Measurements from ENCODE around the gene EPS8L3.

DNA sequence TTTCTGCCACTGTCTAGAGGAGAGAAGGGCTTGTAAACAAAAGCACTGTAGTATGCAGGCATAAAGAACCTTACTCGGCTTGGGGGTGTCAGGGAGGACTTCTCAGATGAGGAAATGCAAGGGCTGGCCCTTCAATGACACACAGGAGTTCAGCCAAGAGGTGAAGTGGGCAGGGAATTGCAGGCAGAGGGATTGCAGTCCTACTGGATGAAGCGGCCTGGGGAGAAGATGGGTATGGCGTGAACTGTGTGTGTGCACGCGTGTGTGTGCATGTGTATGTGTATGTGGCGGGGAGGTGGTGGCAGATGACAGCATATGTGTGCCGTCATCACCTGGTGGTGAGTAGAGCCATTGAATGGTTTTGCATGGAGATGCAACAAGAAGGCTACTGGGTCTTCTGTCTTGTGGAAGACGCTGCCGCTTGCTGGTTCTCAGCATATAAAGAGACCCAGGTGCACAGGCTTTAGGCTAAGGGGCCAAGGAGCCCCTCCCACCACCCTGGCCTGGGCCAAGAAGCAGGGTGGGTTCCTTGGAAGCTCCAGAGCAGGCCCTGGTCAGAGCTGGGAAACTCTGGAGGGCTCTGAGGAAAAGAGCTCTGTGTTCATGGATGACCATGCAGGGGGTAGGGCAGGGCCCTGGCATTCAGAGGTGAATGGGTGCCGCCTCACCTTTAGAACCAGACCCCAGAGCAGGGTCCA is 4.1 kb upstream of the EPS8L3 start:
- TF ChIP-seq, protein P1, sequence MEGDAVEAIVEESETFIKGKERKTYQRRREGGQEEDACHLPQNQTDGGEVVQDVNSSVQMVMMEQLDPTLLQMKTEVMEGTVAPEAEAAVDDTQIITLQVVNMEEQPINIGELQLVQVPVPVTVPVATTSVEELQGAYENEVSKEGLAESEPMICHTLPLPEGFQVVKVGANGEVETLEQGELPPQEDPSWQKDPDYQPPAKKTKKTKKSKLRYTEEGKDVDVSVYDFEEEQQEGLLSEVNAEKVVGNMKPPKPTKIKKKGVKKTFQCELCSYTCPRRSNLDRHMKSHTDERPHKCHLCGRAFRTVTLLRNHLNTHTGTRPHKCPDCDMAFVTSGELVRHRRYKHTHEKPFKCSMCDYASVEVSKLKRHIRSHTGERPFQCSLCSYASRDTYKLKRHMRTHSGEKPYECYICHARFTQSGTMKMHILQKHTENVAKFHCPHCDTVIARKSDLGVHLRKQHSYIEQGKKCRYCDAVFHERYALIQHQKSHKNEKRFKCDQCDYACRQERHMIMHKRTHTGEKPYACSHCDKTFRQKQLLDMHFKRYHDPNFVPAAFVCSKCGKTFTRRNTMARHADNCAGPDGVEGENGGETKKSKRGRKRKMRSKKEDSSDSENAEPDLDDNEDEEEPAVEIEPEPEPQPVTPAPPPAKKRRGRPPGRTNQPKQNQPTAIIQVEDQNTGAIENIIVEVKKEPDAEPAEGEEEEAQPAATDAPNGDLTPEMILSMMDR (conservative IDR thresholded peaks at IDR 0.05; ENCODE audit: low read depth, low read length), result no peak
- no peak for TF ChIP-seq EZH2 (IDR thresholded peaks at IDR 0.05; ENCODE audit: borderline replicate concordance, low read depth, low read length, poor library complexity, severe bottlenecking)

Measured in A673 (cell line).